Neural crest cell (in vitro differentiated cells): ENCODE measurements around the gene CRISPLD2. TPM values are rescaled to one million over a fixed set of nuclear protein-coding genes. Genes with fewer than 3 reads are reported as not detected.
A peak's percentile ranks its signal among the peaks of the same experiment; 100 is the strongest.

ENCODE experiments used
- DNase-seq: peaks from one replicate; pipeline ENCODE4 v3.0.0; 2021; ENCODE audit warnings: low read depth, mixed read lengths, low spot score
- H3K27ac Mint-ChIP-seq: one replicate; pipeline ENCODE4 v1.8.0; 2021; ENCODE audit warnings: mild to moderate bottlenecking, mixed read lengths; ENCODE audit not compliant: unreplicated experiment
- H3K27me3 Mint-ChIP-seq: 2 replicates; pipeline ENCODE4 v1.8.0; 2021; ENCODE audit warnings: low read depth, mild to moderate bottlenecking, mixed read lengths
- H3K36me3 Mint-ChIP-seq: 2 replicates; pipeline ENCODE4 v1.8.0; 2021; ENCODE audit warnings: low read depth, mild to moderate bottlenecking, mixed read lengths
- H3K4me1 Mint-ChIP-seq: 2 replicates; pipeline ENCODE4 v1.8.0; 2021; ENCODE audit warnings: mixed read lengths
- H3K4me3 Mint-ChIP-seq: one replicate; pipeline ENCODE4 v1.8.0; 2021; ENCODE audit warnings: mild to moderate bottlenecking, mixed read lengths
- H3K9me3 Mint-ChIP-seq: 2 replicates; pipeline ENCODE4 v1.8.0; 2021; ENCODE audit warnings: mixed read lengths
- CTCF ChIP-seq: fragments of 200-600 bp; sonication (generic); conservative IDR thresholded peaks from 2 replicates; pipeline ENCODE4 v1.5.0; 2021; ENCODE audit warnings: antibody characterized with exemption, mild to moderate bottlenecking
- total RNA-seq: library from RNA; stranded (reverse); gene quantifications from 2 replicates; pipeline ENCODE4 v1.2.1, GENCODE V29; 2021

CRISPLD2 gene
- total RNA-seq, 1 donor from 2014 or later, result 0.61 TPM

GRCh38 chr16:84841787-84842300 is 22.1 kb downstream of the CRISPLD2 start:
- H3K36me3 Mint-ChIP-seq, result no peaks in the 10 kb centered on the region
- peaks cover 53% of the 10 kb centered on the region for H3K27me3 Mint-ChIP-seq
- H3K4me3 Mint-ChIP-seq, result no peak overlapping the region
- no peak overlapping the region for H3K27ac Mint-ChIP-seq
- no peaks in the 10 kb centered on the region for H3K9me3 Mint-ChIP-seq
- no peak for TF ChIP-seq CTCF
- DNase-seq, result no peak
- H3K4me1 Mint-ChIP-seq, result peaks cover 35% of the 10 kb centered on the region

- H3K4me3 Mint-ChIP-seq, result no peak overlapping the region
- H3K36me3 Mint-ChIP-seq, result no peaks in the 10 kb centered on the region
- no peak for DNase-seq
- H3K27me3 Mint-ChIP-seq, result peaks cover 55% of the 10 kb centered on the region
- H3K27ac Mint-ChIP-seq, result peak overlapping the region; percentile 50
- TF ChIP-seq CTCF, result no peak
- H3K9me3 Mint-ChIP-seq, result no peaks in the 10 kb centered on the region
- H3K4me1 Mint-ChIP-seq, result peaks cover 38% of the 10 kb centered on the region
These were observed 22.8 kb downstream of the CRISPLD2 start for GRCh38 chr16:84842516-84843148.

GRCh38 chr16:84843149-84844048 is 23.6 kb downstream of the CRISPLD2 start:
- Mint-ChIP-seq H3K36me3 (no peaks in the 10 kb centered on the region), H3K9me3 (no peaks in the 10 kb centered on the region), H3K27ac (no peak overlapping the region), H3K27me3 (peaks cover 57% of the 10 kb centered on the region), H3K4me3 (no peak overlapping the region), H3K4me1 (peaks cover 45% of the 10 kb centered on the region)
- no peak for DNase-seq
- no peak for TF ChIP-seq CTCF

GRCh38 chr16:84844049-84844350 is 24.2 kb downstream of the CRISPLD2 start:
- Mint-ChIP-seq H3K4me3 (no peak overlapping the region), H3K27me3 (peaks cover 57% of the 10 kb centered on the region), H3K27ac (no peak overlapping the region), H3K9me3 (no peaks in the 10 kb centered on the region), H3K36me3 (no peaks in the 10 kb centered on the region), H3K4me1 (peaks cover 46% of the 10 kb centered on the region)
- no peak for TF ChIP-seq CTCF
- DNase-seq, result no peak

- no peak for TF ChIP-seq CTCF
- Mint-ChIP-seq H3K4me1 (peaks cover 46% of the 10 kb centered on the region), H3K4me3 (no peak overlapping the region), H3K9me3 (no peaks in the 10 kb centered on the region), H3K27ac (no peak overlapping the region), H3K36me3 (no peaks in the 10 kb centered on the region), H3K27me3 (peaks cover 57% of the 10 kb centered on the region)
- DNase-seq, result no peak
These were observed 25.0 kb downstream of the CRISPLD2 start for GRCh38 chr16:84844559-84845495.
